Frontal cortex (tissue), 4 donors: Measurements from ENCODE around the gene SLC26A11. TPM values are rescaled to one million over a fixed set of nuclear protein-coding genes. Genes with fewer than 3 reads are reported as not detected.
A peak's percentile ranks its signal among the peaks of the same experiment; 100 is the strongest.
"Not testable (repeated sequence)": the region's sequence is repeated elsewhere in the genome, so short reads cannot be mapped to it uniquely, and the experiment has no call there.

Experiments used
- DNase-seq, 2 donors: peaks; one replicate each; pipeline ENCODE4 v3.0.0; 2012; ENCODE audit warnings: low spot score in 2 of 2
- FAIRE-seq: peaks from 2 replicates; lab custom pipeline; 2012; peaks lifted over from hg19 to GRCh38; lab: Jason Lieb, UNC
- total RNA-seq: library from RNA; depleted of rRNA; stranded (reverse); fragments of >200 nt; gene quantifications from one replicate; pipeline ENCODE4 v1.2.3, GENCODE V29; 2014
- donor health status: control.
- donor health status: control.
- donor health status: control.

SLC26A11 gene
- total RNA-seq, 1 donor from 2014 or later: 9.8 TPM

DNA sequence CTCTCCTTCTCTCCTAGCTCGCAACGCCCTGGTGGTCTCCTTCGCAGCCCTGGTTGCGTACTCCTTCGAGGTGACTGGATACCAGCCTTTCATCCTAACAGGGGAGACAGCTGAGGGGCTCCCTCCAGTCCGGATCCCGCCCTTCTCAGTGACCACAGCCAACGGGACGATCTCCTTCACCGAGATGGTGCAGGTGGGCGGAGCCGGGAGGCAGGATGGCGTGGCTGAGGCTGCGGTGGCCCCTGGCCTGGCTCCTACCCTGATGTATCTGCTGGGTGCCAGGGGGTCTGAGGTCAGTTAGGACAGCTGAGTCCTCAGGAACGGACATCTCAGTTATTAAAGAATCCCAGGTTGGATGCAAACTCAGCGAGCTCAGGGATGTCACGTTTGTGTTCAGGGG, 16.7 kb downstream of the SLC26A11 start:
- FAIRE-seq: no peak
- DNase-seq: no peak

- DNase-seq (no peak), FAIRE-seq (no peak)
Observed at GRCh38 chr17:80237386-80237785, 17.2 kb downstream of the SLC26A11 start.

- DNase-seq (no peak), FAIRE-seq (no peak)
Observed at GRCh38 chr17:80242505-80242904, 22.3 kb downstream of the SLC26A11 start.

DNA sequence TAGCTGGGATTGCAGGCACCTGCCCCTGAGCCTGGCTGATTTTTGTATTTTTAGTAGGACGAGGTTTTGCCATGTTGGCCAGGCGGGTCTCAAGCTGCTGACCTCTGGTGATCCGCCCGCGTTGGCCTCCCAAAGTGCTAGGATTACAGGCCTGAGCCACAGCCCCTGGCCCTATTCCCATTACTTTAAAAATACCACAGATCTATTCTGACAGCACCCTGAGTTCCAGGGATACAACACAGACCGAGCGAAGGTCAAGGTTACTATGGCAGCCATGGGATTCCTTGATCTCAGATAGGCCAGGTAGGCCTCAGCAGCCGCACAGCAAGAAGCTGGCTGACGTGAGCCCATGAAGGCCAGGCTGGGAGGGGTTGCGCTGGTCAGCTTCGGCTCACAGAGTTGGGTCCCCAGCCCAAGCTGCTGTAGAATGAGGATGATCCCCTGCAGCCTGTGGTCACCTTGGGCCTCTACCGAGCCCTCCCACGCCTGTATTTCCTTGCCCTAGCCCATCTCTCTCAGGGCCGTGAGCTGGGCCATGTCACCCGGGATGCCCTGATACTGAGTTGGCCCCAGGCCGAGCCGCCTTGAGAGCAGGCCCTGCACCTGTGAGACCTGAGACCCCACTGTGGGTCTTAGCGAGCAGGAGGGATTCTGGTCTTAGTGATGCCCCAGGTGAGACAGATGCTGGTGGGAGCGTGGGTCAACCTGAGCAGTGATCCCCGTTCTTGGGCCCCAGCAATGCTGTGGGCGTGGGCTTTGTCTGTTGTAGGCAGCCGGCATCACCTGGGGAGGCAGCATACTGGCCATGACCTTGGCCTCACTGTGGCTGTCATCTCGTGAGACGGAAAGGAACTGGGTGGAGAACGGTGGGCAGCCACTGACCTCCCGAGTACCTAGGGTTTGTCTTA, 23.6 kb downstream of the SLC26A11 start:
- DNase-seq: no peak
- no peak for FAIRE-seq

DNA sequence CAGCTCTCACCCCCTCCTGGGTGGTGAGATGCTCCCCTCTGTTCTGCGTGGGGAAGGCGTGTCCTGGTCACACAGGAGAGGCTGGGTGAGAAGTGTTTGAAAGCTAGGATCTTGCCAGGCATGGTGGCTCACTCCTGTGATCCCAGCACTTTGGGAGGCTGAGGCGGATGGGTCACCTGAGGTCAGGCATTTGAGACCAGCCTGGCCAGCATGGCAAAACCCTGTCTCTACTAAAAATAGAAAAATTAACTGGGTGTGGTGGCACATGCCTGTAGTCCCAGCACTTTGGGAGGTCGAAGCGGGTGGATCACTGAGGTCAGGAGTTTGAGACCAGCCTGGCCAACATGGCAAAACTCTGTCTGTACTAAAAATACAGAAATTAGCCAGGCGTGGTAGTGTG, 24.2 kb downstream of the SLC26A11 start:
- not testable (repeated sequence) for DNase-seq, FAIRE-seq

DNA sequence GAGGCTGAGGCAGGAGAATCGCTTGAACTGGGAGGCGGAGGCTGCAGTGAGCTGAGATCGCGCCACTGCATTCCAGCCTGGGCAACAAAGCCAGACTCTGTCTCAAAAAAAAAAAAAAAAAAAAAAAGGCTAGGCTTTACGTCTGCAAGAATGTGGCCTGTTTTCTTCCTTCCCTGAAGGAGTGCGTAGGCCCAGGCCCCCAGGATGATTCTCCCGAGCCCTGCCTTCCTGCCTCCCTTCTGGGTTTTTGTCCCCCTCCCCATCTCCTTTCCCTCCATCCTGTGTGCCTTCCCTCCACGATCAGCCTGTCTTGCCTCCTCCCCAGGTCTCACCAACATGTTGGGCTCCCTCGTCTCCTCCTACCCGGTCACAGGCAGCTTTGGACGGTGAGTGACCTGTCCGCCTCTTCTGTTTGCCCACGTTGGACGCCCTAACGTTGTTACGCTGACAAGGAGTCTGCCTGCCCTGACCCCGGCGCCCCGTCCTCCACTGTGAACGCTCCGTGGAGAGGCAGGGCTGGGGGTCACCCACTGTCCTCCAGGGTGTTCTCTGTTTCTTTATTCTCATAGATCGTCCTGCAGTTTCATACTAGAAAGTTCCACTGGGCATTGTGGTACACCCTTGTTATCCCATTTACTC, 24.8 kb downstream of the SLC26A11 start:
- DNase-seq (no peak), FAIRE-seq (no peak)

DNA sequence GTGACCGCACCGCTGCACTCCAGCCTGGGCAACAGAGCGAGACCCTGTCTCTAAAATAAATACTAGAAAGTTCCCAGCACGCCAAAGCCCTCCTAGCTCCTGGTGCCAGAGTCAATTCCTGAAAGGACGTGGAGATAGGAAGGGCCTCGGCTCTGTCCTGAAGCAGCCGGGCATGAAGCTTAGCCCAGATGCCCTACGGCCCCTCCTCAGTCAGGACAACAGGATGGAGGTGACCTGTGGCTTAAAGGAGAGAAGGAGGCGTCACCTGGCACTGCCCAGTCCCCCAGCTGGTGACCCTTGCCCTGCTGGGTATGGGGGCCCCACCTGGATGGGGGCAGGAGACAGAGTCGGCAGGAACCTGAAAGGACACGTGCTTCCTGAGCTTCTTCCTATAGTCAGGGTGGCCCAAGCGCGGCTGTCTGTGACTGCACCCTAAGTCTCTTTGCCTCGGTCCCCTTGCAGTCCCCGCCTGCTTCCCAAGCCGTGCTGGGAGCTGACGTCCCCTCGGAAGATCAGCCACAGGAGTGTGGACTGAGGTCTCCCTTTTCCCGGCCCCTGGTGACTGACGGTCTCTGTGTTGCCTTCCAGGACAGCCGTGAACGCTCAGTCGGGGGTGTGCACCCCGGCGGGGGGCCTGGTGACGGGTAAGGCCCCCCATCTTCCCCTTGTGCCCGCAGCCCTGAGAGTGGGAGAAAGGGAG, 25.5 kb downstream of the SLC26A11 start:
- FAIRE-seq (no peak), DNase-seq (no peak)

DNA sequence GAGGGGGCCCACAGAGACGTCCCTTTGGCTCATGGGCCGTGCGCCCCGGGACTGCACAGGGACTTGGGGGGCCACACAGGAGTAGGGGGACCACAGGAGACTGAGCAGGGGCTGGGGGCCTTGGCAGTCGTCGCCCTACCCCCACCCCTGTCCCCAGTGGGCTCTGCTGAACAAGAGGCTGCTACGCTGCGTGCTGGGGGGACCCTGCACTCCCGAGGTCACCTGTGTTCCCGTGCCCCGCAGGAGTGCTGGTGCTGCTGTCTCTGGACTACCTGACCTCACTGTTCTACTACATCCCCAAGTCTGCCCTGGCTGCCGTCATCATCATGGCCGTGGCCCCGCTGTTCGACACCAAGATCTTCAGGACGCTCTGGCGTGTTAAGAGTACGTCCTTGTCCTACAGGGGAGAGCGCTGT, 26.0 kb downstream of the SLC26A11 start:
- FAIRE-seq (no peak), DNase-seq (no peak)

- FAIRE-seq: no peak
- no peak for DNase-seq
Observed at GRCh38 chr17:80246726-80247125, 26.5 kb downstream of the SLC26A11 start.

GRCh38 chr17:80247561-80247960, 27.3 kb downstream of the SLC26A11 start:
- FAIRE-seq (no peak), DNase-seq (no peak)

DNA sequence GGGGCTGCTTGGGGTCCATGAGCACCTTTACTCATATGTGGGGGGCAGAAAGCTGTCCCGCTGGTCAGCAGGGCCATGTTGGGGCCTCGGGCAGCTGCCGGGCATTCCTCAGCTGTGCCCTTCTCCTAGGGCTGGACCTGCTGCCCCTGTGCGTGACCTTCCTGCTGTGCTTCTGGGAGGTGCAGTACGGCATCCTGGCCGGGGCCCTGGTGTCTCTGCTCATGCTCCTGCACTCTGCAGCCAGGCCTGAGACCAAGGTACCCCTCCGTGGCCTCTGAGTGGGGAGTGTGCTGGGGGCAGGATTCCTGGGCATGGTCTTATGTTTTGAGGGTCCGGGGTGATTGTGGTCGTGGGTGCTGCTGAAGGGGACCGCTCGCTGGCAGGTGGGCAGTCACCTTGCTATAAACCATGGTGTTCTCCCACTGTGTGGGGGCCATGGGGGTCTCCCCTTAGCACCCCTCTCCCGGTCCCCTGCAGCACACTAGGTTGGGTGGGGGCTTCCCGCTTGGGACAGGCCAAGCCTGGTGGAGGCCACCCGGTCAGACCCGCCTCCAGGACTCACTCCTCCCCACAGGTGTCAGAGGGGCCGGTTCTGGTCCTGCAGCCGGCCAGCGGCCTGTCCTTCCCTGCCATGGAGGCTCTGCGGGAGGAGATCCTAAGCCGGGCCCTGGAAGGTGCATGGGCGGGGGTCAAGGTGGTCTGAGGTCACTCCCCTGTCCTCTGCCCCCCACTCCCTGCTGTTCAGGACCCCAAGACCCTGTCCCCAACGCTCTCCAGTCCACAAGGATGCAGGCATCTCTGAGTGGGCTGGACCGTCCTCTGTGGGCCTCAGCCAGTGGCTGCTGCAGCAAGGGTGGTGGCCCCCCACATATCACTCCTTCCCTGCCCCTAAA, 28.0 kb downstream of the SLC26A11 start:
- no peak for FAIRE-seq

GRCh38 chr17:80248894-80249710, 28.9 kb downstream of the SLC26A11 start:
- FAIRE-seq (no peak), DNase-seq (no peak)

More for the DNA sequence above, 28.0 kb downstream of the SLC26A11 start:
- no peak for DNase-seq

GRCh38 chr17:80251966-80252365, 31.7 kb downstream of the SLC26A11 start:
- DNase-seq: no peak
- FAIRE-seq: no peak

DNA sequence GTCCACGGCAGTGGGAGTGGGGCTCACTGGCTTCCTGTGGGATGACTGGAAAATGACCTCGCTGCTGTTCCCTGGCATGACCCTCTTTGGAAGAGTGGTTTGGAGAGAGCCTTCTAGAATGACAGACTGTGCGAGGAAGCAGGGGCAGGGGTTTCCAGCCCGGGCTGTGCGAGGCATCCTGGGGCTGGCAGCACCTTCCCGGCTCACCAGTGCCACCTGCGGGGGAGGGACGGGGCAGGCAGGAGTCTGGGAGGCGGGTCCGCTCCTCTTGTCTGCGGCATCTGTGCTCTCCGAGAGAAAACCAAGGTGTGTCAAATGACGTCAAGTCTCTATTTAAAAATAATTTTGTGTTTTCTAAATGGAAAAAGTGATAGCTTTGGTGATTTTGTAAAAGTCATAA, 32.6 kb downstream of the SLC26A11 start:
- FAIRE-seq (no peak), DNase-seq (peak in 1 of 2 donors; percentile 50)

GRCh38 chr17:80253631-80254395, 33.6 kb downstream of the SLC26A11 start:
- FAIRE-seq (no peak), DNase-seq (no peak)

GRCh38 chr17:80254396-80255251, 34.4 kb downstream of the SLC26A11 start:
- FAIRE-seq: no peak
- no peak for DNase-seq

- DNase-seq (no peak), FAIRE-seq (no peak)
Observed at GRCh38 chr17:80256034-80256350, 35.8 kb downstream of the SLC26A11 start.
